HEK293 (cell line): ENCODE data around the gene ADAMTS2.

Experiments used
- CTCF ChIA-PET: fragments of 350-600 bp; formaldehyde crosslinking; extraction: SDS; loops from one replicate; lab custom pipeline; 2021; ENCODE audit warnings: antibody characterized with exemption; lab: Yijun Ruan, JAX
- POLR2A ChIA-PET: fragments of 300-600 bp; formaldehyde crosslinking; extraction: SDS; loops from one replicate; lab custom pipeline; 2020; ENCODE audit warnings: antibody characterized with exemption, inconsistent platforms; lab: Yijun Ruan, JAX
- H3K27ac ChIP-seq: fragments of 200-500 bp; sonication (Bioruptor generic); 2 replicates; pipeline ENCODE4 v1.5.1; 2014; ENCODE audit warnings: low read depth, low read length, control low read depth, inconsistent platforms; ENCODE audit errors: extremely low read depth
- H3K36me3 ChIP-seq, 2 experiments: fragments of 200-500 bp in 1 of 2; sonication (Bioruptor generic) in 1 of 2; 1 replicate in 1 of 2; 2 replicates in 1 of 2; pipeline ENCODE4 v1.5.1; 2014 to 2017; ENCODE audit warnings: inconsistent platforms in 2 of 2, low read length in 2 of 2; ENCODE audit not compliant: control insufficient read depth in 2 of 2, insufficient read depth in 1 of 2
- H3K4me1 ChIP-seq: fragments of 200-500 bp; sonication (Bioruptor generic); 2 replicates; pipeline ENCODE4 v1.5.1; 2014; ENCODE audit warnings: mild to moderate bottlenecking, low read length, inconsistent platforms; ENCODE audit not compliant: control insufficient read depth, insufficient read depth
- H3K4me3 ChIP-seq: 2 replicates; pipeline ENCODE4 v1.5.1; 2011; ENCODE audit warnings: low read depth, mild to moderate bottlenecking, control low read depth, low read length, moderate library complexity
- H3K9me3 ChIP-seq: fragments of 200-500 bp; sonication (Bioruptor generic); 2 replicates; pipeline ENCODE4 v1.5.1; 2014; ENCODE audit warnings: low read depth, low read length, inconsistent platforms; ENCODE audit not compliant: control insufficient read depth, insufficient read depth
- BCL11A ChIP-seq: fragments of 450-650 bp; formaldehyde crosslinking; IDR thresholded peaks from 2 replicates; pipeline ENCODE4 v1.5.1; 2016; ENCODE audit warnings: low read depth, missing biosample characterization, missing genetic modification characterization
- HOXD13 ChIP-seq: sonication (generic); formaldehyde crosslinking; IDR thresholded peaks from 2 replicates; pipeline ENCODE4 v1.8.0; 2022; ENCODE audit warnings: missing genetic modification reagents, borderline replicate concordance
- KLF8 ChIP-seq: fragments of 450-650 bp; formaldehyde crosslinking; IDR thresholded peaks from 2 replicates; pipeline ENCODE4 v1.5.1; 2016; ENCODE audit warnings: missing biosample characterization, missing genetic modification characterization
- PBX3 ChIP-seq: sonication (generic); formaldehyde crosslinking; IDR thresholded peaks from 2 replicates; pipeline ENCODE4 v1.8.1; 2022; ENCODE audit warnings: mild to moderate bottlenecking, moderate library complexity, missing genetic modification reagents
- PRDM1 ChIP-seq: fragments of 450-650 bp; formaldehyde crosslinking; IDR thresholded peaks from 2 replicates; pipeline ENCODE4; 2016; ENCODE audit warnings: missing biosample characterization, missing genetic modification characterization
- SCRT1 ChIP-seq: fragments of 450-650 bp; formaldehyde crosslinking; IDR thresholded peaks from 2 replicates; pipeline ENCODE4 v1.5.1; 2016; ENCODE audit warnings: missing biosample characterization, missing genetic modification characterization, borderline replicate concordance
- ZBTB49 ChIP-seq: fragments of 450-650 bp; formaldehyde crosslinking; IDR thresholded peaks from 2 replicates; pipeline ENCODE4 v1.5.1; 2016; ENCODE audit warnings: missing biosample characterization, missing genetic modification characterization, low read depth
- ZEB2 ChIP-seq: fragments of 450-650 bp; formaldehyde crosslinking; IDR thresholded peaks from 2 replicates; pipeline ENCODE4 v1.5.1; 2016; ENCODE audit warnings: missing biosample characterization, missing genetic modification characterization
- ZFP37 ChIP-seq: fragments of 450-650 bp; formaldehyde crosslinking; IDR thresholded peaks from 2 replicates; pipeline ENCODE4 v1.5.1; 2016; ENCODE audit warnings: missing biosample characterization, missing genetic modification characterization
- ZNF132 ChIP-seq: fragments of 450-650 bp; formaldehyde crosslinking; IDR thresholded peaks from 2 replicates; pipeline ENCODE4 v1.5.1; 2017; ENCODE audit warnings: missing biosample characterization, missing genetic modification characterization, borderline replicate concordance
- ZNF19 ChIP-seq: fragments of 450-650 bp; formaldehyde crosslinking; IDR thresholded peaks from 2 replicates; pipeline ENCODE4; 2016; ENCODE audit warnings: missing biosample characterization, missing genetic modification characterization, low read depth
- ZNF2 ChIP-seq: fragments of 450-650 bp; formaldehyde crosslinking; IDR thresholded peaks from 2 replicates; pipeline ENCODE4 v1.5.1; 2016; ENCODE audit warnings: missing biosample characterization, missing genetic modification characterization
- ZNF24 ChIP-seq: fragments of 450-650 bp; formaldehyde crosslinking; IDR thresholded peaks from 2 replicates; pipeline ENCODE4 v1.5.1; 2016; ENCODE audit warnings: missing biosample characterization, missing genetic modification characterization
- ZNF248 ChIP-seq: fragments of 450-650 bp; formaldehyde crosslinking; IDR thresholded peaks from 2 replicates; pipeline ENCODE4 v1.5.1; 2017; ENCODE audit warnings: missing biosample characterization, missing genetic modification characterization
- ZNF26 ChIP-seq: fragments of 450-650 bp; formaldehyde crosslinking; IDR thresholded peaks from 2 replicates; pipeline ENCODE4 v1.5.1; 2016; ENCODE audit warnings: missing biosample characterization, missing genetic modification characterization
- ZNF280C ChIP-seq: fragments of 450-650 bp; formaldehyde crosslinking; IDR thresholded peaks from 2 replicates; pipeline ENCODE4 v1.5.1; 2016; ENCODE audit warnings: missing biosample characterization, missing genetic modification characterization
- ZNF362 ChIP-seq: fragments of 450-650 bp; formaldehyde crosslinking; IDR thresholded peaks from 2 replicates; pipeline ENCODE4 v1.5.1; 2016; ENCODE audit warnings: missing biosample characterization, missing genetic modification characterization
- ZNF561 ChIP-seq: fragments of 450-650 bp; IDR thresholded peaks from 2 replicates; pipeline ENCODE4 v1.5.1; 2018; ENCODE audit warnings: missing biosample characterization, missing genetic modification characterization, borderline replicate concordance
- ZNF596 ChIP-seq: fragments of 450-650 bp; IDR thresholded peaks from 2 replicates; pipeline ENCODE4 v1.5.0; 2018; ENCODE audit warnings: missing biosample characterization, mild to moderate bottlenecking, missing genetic modification characterization, moderate library complexity
- ZNF629 ChIP-seq: fragments of 450-650 bp; formaldehyde crosslinking; IDR thresholded peaks from 2 replicates; pipeline ENCODE4 v1.5.1; 2017; ENCODE audit warnings: missing biosample characterization, missing genetic modification characterization
- ZNF76 ChIP-seq: fragments of 450-650 bp; formaldehyde crosslinking; IDR thresholded peaks from 2 replicates; pipeline ENCODE4; 2016; ENCODE audit warnings: low read depth, missing biosample characterization, missing genetic modification characterization, borderline replicate concordance
- ZSCAN5A ChIP-seq: fragments of 450-650 bp; formaldehyde crosslinking; IDR thresholded peaks from 2 replicates; pipeline ENCODE4 v1.5.1; 2016; ENCODE audit warnings: missing biosample characterization, missing genetic modification characterization

Gene ADAMTS2

GRCh38 chr5:179232091-179232735, 113.0 kb downstream of the ADAMTS2 start:
- Histone ChIP-seq H3K4me1 (no peaks in the 10 kb centered on the region), H3K36me3 (no peaks in the 10 kb centered on the region), H3K27ac (no peak overlapping the region), H3K9me3 (no peaks in the 10 kb centered on the region), H3K4me3 (no peak overlapping the region)
- POLR2A ChIA-PET = no interaction called here
- CTCF ChIA-PET = no interaction called here
- no peak for TF ChIP-seq ZNF26
- no peak for TF ChIP-seq HOXD13 (CRISPR knock-in tag)

GRCh38 chr5:179231309-179231708, 114.0 kb downstream of the ADAMTS2 start:
- Histone ChIP-seq H3K4me3 (no peak overlapping the region), H3K36me3 (no peaks in the 10 kb centered on the region), H3K4me1 (no peaks in the 10 kb centered on the region), H3K9me3 (no peaks in the 10 kb centered on the region), H3K27ac (no peak overlapping the region)
- no peak for TF ChIP-seq ZNF248
- TF ChIP-seq ZEB2 = no peak
- TF ChIP-seq SCRT1 = no peak
- TF ChIP-seq ZNF132 (tag by site-specific recombination) = no peak
- no peak for TF ChIP-seq BCL11A (tag by site-specific recombination)
- POLR2A ChIA-PET = no interaction called here
- CTCF ChIA-PET = no interaction called here

- Histone ChIP-seq H3K4me1 (no peaks in the 10 kb centered on the region), H3K9me3 (no peaks in the 10 kb centered on the region), H3K4me3 (no peak overlapping the region), H3K36me3 (no peaks in the 10 kb centered on the region), H3K27ac (no peak overlapping the region)
- POLR2A ChIA-PET = no interaction called here
- CTCF ChIA-PET = no interaction called here
- no peak for TF ChIP-seq PRDM1 (tag by site-specific recombination)
- no peak for TF ChIP-seq ZNF561 (tag by site-specific recombination)
- TF ChIP-seq ZNF19 (tag by site-specific recombination) = no peak
- no peak for TF ChIP-seq KLF8 (tag by site-specific recombination)
- TF ChIP-seq ZNF2 (tag by site-specific recombination) = no peak
- no peak for TF ChIP-seq ZFP37 (tag by site-specific recombination)
- no peak for TF ChIP-seq ZNF362
- no peak for TF ChIP-seq ZNF76 (tag by site-specific recombination)
- TF ChIP-seq ZNF629 = no peak
- no peak for TF ChIP-seq ZNF280C (tag by site-specific recombination)
- no peak for TF ChIP-seq ZBTB49 (tag by site-specific recombination)
- TF ChIP-seq ZNF596 (tag by site-specific recombination) = no peak
- no peak for TF ChIP-seq ZSCAN5A (tag by site-specific recombination)
- no peak for TF ChIP-seq ZNF24 (tag by site-specific recombination)
- no peak for TF ChIP-seq PBX3
Measured at GRCh38 chr5:179230061-179230461, 115.2 kb downstream of the ADAMTS2 start.
